Stomach (tissue), 4 donors: ENCODE measurements around the gene GRAMD2B.

Experiments
- CTCF ChIP-seq, 7 experiments: fragments of 450-650 bp in 4 of 7; fragments of 200-600 bp in 3 of 7; sonication (generic) in 3 of 7; IDR thresholded peaks; one replicate each; pipeline ENCODE4 v1.5.1; 2016 to 2019; ENCODE audit warnings: antibody characterized with exemption in 7 of 7, control low read depth in 2 of 7, mild to moderate bottlenecking in 1 of 7
- EP300 ChIP-seq: sonication (generic); formaldehyde crosslinking; IDR thresholded peaks from one replicate; pipeline ENCODE4 v1.6.1; 2017; ENCODE audit warnings: antibody characterized with exemption
- POLR2A ChIP-seq, 4 donors: fragments of 450-650 bp; IDR thresholded peaks; one replicate each; pipeline ENCODE4 v1.6.1; 2016; ENCODE audit warnings: antibody characterized with exemption in 4 of 4, control low read depth in 2 of 4, mild to moderate bottlenecking in 1 of 4, moderate library complexity in 1 of 4

GRCh38 chr5:126395198-126395597 lies 28.0 kb upstream of the GRAMD2B start:
- TF ChIP-seq POLR2A (IDR thresholded peaks at IDR 0.05) (no peak), CTCF (IDR thresholded peaks at IDR 0.05) (no peak), EP300 (no peak)
